Kidney tubule cell (primary cell): Measurements from ENCODE around the gene DMGDH.
A peak's percentile ranks its signal among the peaks of the same experiment; 100 is the strongest.

Experiments
- DNase-seq: peaks from one replicate; pipeline ENCODE4 v3.0.0-alpha.2; 2018; ENCODE audit warnings: low spot score

DMGDH gene

DNA sequence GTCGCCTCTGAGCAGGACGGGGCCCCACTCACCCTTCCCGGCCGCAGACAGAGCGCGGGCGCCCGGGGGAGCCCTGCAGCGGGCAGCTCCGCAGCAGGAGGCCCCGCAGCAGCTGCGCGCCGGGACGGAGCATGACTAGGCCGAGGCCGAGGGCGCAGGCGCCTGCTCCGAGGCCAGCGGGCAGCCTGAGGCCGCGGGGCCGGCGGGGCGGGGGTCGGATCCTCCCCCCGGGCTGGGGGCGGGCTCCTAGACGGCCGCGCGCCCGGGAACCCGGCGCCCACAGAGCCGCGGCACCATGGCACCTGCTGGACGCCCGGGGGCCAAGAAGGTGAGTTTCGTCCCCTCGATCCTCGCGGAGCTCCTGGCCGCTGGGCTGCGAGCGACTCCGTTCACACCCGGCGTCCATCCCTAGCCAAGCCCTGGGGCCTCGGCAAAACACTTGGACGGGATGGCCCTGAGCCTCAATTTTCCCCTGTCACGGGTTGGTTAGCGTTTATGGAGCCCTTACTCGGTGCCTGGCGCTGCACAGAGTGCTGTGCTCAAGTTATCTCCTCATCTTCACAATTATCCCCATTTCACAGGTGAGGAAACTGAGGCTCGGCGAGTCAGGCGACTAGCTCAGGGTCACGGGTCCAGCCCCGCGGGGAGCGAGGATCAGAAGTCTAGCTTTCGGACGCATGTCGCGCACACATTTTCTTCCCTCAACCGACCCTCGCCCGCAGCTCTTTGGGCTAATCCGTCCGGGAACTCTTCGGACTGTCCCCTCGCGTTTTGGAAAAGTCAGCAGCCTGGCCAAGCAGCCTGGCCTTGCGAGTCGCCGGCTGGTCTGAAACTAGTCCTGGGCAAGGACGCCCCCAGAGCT, at the start of gene DMGDH, which contains the start of gene BHMT2:
TSS of gene DMGDH (minus strand) at position 187 of the 862 bp plus-strand sequence. CDS start at position 133, 54 bp downstream.
TSS of gene BHMT2 (plus strand) at position 280 of the 862 bp plus-strand sequence. CDS start at position 296, 16 bp downstream.
- DNase-seq, result peak; percentile 76

DNA sequence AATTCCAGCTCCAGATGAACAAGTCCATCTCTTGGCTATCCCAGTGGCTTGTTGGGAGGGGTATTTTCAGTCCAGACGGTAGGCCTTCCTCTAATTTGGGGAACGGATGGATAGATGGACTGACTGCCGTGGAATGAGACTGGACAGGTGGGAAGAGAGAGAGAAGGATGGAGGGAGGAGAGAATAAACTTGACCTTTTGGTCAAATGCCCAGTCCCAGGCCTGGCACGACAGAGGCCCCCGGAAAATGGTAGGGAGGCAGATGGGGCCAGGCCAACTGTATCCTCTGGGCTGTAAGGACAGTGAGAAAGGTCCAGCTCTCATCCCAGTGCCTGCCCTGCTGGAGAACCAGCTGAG, 43.2 kb upstream of the DMGDH start:
- no peak for DNase-seq

- DNase-seq, result no peak
Observed at GRCh38 chr5:79111960-79112702, 42.7 kb upstream of the DMGDH start.

DNA sequence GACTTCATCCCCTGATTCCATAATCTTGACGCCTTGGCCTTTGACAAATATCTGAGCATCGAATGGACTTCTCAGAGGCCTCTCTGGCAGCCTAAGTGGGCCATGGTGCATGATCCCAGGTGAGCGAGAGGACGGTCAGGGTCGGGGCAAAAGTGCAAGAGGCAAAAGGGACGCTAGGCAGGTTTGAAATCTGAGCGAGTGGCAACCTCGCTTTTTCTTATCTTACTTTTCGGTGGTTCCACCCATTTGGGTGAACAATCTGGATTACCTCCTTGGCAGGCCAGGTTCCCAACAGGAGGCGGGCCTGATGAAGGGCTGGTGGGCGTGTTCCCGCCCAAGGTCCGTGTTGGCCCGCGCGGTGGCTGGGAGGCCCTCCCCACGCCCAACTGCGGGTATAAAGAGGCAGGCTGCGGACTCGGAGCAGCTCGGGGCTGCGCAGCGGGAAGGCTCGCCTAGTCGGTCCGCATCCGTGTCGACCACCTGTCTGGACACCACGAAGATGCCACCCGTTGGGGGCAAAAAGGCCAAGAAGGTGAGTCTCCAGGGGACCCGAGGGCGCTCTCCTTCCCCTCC, 42.0 kb upstream of the DMGDH start, which contains the start of gene BHMT:
TSS of gene BHMT (plus strand) at position 423 of the 573 bp plus-strand sequence. CDS start at position 500, 77 bp downstream.
- DNase-seq, result peak; percentile 39

DNA sequence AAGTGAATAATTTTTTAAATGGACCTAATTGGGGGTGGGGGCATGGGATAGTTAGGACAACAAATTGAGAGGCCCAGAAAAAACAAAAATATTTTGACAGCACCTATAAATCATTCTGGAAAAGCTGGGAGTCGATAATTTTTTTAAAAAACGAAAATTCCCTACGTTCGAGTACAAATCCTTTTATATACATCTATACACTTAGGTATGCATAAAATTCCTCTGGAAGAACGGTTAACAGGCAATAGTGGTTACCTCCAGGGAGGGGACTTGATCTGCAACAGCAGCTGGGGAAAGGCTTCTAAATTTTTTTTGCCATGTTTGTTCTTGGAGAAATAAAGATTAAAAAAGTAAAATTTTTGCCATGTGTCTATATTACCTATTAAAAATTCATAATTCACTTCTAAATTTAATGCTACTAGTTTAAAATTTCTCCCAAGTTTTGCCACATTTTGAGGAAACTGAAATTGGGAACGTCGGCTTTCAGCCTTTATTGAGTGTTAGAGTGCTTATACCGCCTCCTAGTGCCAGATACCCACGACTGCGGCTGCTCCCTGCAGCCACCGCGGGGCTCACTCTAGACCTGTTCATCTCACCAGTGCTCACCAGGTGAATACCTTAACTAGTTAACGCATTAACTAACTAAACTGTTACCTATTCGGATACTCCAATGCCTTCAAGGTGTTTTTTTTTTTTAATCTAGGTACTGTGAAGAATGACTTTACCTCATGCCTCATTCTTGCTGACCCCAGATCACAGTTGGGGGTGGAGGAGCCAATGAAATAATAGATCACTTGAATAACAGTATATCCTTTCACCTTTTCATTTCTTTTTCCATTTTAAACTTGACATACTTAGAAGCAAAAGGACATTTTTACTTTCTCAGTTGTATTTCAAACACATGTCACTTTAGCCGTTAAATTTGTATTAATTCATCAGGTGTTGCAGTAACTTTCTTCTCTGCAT, 40.3 kb upstream of the DMGDH start:
- peak; percentile 47 for DNase-seq

DNA sequence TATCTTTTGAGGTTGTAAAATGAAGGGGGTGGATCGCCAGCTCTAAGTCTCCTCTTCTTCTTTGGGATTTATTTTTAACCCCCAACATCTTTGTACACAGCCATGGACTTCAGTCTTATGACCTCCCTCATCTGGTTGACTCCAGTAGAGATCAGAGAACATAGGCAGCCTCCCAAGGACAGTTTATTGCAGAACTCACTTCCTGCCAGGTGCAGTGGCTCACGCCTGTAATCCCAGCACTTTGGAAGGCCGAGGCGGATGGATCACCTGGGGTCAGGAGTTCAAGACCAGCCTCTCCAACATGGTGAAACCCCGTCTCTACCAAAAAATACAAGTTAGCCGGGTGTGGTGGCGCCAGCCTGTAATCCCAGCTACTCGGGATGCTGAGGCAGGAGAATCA, 39.3 kb upstream of the DMGDH start:
- no peak for DNase-seq

- no peak for DNase-seq
Observed at GRCh38 chr5:79108086-79108485, 38.6 kb upstream of the DMGDH start.

GRCh38 chr5:79107020-79107796, 37.7 kb upstream of the DMGDH start:
- peak; percentile 71 for DNase-seq

- DNase-seq, result no peak
Observed at GRCh38 chr5:79105868-79106267, 36.4 kb upstream of the DMGDH start.

DNA sequence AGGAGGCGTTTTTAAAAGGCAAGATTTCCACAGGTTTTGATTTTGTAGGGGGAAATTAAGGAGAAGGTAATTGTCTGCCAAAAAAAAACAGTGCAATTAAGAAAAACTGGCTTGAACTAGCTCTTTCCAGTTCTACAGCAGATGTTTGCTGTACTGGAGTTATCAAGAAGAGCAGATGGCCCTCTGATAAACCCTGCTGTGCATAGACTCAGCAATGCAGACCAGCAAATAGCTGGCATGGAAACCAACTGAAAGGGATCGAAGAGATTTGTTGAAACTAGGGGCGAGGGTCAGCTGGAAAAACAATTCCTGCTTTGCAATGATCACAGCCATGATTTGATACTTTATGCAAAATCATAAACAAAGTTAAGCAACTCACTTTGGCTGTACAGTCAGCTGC, 24.3 kb upstream of the DMGDH start:
- DNase-seq, result no peak

DNA sequence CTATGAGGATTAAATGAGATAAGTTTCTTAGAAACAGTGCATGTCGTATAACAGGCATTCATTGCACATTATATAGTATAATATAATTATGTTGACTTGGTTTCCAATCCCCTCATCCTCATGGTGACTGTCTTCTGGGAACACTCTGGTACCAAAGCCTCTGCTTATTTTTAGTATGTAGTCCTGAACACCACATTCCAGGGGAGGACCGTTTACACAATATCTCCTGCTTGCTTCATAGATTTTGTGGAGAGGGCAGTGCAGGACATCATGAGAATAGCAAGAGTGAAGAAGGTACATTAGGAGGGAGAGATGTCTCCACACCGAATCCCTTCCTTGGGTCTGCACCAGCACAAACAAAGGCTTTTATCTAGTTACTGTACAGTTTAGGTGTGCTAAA, 21.6 kb upstream of the DMGDH start:
- no peak for DNase-seq

- no peak for DNase-seq
Observed at GRCh38 chr5:79088507-79088906, 19.0 kb upstream of the DMGDH start.

DNA sequence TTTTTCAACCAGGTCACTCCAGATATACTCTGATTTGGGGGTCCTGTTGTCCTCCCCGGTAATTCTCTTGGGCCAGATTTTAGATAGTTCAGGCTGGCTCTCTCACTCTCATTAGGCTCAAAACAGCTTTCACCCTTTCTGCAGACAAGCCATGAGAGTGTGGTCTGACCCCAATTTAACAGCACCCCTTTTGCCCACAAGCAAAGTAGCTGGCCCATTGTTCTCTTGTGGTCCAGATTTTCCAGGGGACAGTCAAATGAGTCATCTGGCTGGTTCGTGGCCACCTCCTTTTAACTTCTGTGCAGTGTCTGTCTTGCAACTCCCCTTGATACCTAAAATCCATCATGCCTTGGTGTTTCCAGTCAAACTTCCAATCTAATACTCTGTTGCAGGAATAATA, 16.6 kb upstream of the DMGDH start:
- no peak for DNase-seq

DNA sequence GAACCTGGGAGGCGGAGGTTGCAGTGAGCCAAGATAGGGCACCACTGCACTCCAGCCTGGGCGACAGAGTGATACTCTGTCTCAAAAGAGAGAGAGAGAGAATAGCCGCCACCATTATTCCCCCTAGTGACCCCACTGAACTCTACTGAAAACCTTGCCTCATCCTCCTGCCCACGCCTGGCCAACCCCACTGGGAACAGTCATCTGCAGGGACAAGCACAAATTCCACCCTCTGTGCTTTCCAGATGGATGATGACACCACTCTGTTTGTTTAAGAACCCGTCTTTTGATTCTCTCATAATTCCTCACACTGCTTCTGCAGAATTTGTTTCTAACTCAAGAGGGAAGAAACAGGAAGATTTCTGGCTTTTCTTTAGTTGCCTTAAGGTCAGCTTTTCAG, 12.3 kb upstream of the DMGDH start:
- DNase-seq, result peak; percentile 24

- DNase-seq, result no peak
Observed at GRCh38 chr5:79080804-79081203, 11.3 kb upstream of the DMGDH start.

GRCh38 chr5:79077680-79078365, 8.3 kb upstream of the DMGDH start:
- DNase-seq, result peak; percentile 84

DNA sequence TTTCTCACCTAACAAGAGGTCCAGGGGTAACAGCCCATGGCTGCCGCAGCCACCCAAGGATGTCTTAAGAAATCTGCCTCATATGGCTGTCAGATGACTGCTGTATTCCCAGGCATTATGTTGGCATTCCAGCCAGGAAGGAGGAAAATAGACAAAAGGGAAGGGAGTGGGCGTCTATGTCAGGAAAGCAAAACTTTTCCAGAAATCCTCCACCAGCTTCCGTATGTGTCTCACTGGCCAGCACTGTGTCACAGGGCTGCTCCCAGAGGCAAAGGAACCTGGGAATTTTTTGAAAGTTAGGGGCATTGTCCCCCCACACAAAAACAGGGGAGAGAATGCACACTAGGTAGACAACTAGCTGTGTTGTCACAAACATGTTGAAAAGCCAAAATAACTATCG, 7.3 kb upstream of the DMGDH start:
- DNase-seq, result peak; percentile 20

DNA sequence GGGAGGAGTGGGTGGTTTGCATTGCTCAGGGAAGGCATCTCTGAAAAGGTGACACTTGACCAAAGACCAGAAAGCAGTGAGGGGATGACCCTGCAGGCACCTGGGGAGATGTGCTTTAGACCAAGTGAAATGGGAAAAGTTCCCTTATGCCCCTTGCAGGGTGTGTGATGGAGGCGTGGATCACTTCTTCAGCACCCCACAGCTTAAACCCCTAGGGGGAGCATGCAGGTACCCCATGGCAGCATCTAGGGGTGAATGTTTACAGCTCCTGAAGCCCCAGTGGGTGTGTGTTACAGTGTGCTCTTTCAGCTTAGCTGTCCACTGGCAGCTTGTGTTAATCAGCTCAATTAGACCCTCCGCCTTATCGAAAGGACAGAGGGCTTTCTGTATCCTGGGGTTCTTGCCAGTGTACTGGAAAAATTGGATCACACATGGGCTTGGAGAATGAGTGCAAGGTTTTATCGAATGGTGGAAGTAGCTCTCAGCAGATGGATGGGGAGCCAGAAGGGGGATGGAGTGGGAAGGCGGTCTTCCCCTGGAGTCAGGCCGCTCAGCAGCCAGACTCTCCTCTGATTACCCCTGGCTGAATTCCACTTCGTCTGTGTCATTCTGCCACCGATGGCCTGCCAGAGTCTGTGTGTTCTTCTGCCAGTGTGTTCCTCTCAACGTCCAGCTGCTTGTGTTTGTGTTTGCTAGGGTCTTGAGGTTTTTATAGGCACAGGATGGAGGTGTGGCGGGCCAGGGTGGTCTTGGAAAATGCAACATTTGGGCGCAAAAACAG, 6.4 kb upstream of the DMGDH start:
- peak; percentile 57 for DNase-seq

GRCh38 chr5:79074641-79075040, 5.2 kb upstream of the DMGDH start:
- DNase-seq, result peak; percentile 90
